NOMO-1 (cell line): ENCODE data around the gene MADD.

Experiments
- DNase-seq, 2 experiments: peaks; one replicate each; lab custom pipeline; 2025; ENCODE audit not compliant: unreplicated experiment in 2 of 2; lab: John Stamatoyannopoulos, UW

MADD gene

GRCh38 chr11:47378010-47378835 lies 108.3 kb downstream of the MADD start, which contains the start of gene SPI1:
Gene SPI1, minus strand, starts transcription at chr11:47378547. Its CDS starts 194 bp downstream, at chr11:47378353.
- peak; percentile 92 to 96 for DNase-seq

GRCh38 chr11:47378836-47379170 lies 108.9 kb downstream of the MADD start:
- no peak for DNase-seq

- DNase-seq, result no peak
Observed at GRCh38 chr11:47379317-47379716, 109.4 kb downstream of the MADD start.
